ENCODE measurements around the gene ITGBL1.

The ITGBL1 gene

GRCh38 chr13:101763191-101763590, 310.7 kb downstream of the ITGBL1 start:
- TF ChIP-seq CTCF (IDR thresholded peaks at IDR 0.05; ENCODE audit: borderline replicate concordance, extremely low read depth, low read length, poor library complexity, severe bottlenecking), result no peak
- no peak for TF ChIP-seq EZH2 (IDR thresholded peaks at IDR 0.05; ENCODE audit: borderline replicate concordance, low read depth, low read length, severe bottlenecking)
- DNase-seq, result no peak
- Histone ChIP-seq H2AFZ (ENCODE audit: low read depth, low read length) (no peak overlapping the region), H3K36me3 (ENCODE audit: insufficient read depth, low read length) (no peaks in the 10 kb centered on the region), H4K20me1 (ENCODE audit: insufficient read depth, low read length) (no peaks in the 10 kb centered on the region), H3K4me2 (ENCODE audit: insufficient read depth, low read length) (no peak overlapping the region), H3K9ac (ENCODE audit: low read depth, low read length) (no peak overlapping the region), H3K9me3 (ENCODE audit: insufficient read depth, low read length, severe bottlenecking) (no peaks in the 10 kb centered on the region), H3K4me1 (ENCODE audit: insufficient read depth, low read length) (no peaks in the 10 kb centered on the region), H3K27ac (ENCODE audit: low read length) (no peak overlapping the region), H3K79me2 (ENCODE audit: insufficient read depth, low read length) (no peaks in the 10 kb centered on the region), H3K4me3 (ENCODE audit: low read depth in 1 of 2, low read length in 2 of 2) (no peak overlapping the region), H3K27me3 (ENCODE audit: insufficient read depth, low read length, poor library complexity) (no peaks in the 10 kb centered on the region)
- ATAC-seq (ENCODE audit: insufficient read depth, low read depth), result no peak
